Measurements from ENCODE around the gene BOD1L1. TPM values are rescaled to one million over a fixed set of nuclear protein-coding genes. Genes with fewer than 3 reads are reported as not detected.

The BOD1L1 gene
- total RNA-seq, 1 experiment from 2014 or later, result 40.4 TPM

DNA sequence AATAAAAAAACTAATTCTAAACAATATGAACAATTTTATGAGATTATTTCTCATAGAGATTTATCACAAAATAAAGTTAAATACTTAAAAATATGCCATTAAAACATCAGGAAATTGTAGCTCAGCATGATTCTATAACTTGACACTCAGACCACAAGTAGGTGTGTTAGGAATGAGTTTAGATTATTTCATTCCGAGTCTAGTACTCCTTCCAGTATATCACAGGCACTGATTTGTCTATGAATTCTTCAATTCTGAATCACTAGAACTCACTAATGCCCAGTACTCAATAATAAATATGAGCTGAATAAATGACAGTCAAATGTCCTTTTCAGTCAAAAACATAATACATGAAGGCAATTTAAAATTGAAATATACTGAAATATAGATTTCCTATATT is 22.2 kb downstream of the BOD1L1 start:
- TF ChIP-seq, protein P1, sequence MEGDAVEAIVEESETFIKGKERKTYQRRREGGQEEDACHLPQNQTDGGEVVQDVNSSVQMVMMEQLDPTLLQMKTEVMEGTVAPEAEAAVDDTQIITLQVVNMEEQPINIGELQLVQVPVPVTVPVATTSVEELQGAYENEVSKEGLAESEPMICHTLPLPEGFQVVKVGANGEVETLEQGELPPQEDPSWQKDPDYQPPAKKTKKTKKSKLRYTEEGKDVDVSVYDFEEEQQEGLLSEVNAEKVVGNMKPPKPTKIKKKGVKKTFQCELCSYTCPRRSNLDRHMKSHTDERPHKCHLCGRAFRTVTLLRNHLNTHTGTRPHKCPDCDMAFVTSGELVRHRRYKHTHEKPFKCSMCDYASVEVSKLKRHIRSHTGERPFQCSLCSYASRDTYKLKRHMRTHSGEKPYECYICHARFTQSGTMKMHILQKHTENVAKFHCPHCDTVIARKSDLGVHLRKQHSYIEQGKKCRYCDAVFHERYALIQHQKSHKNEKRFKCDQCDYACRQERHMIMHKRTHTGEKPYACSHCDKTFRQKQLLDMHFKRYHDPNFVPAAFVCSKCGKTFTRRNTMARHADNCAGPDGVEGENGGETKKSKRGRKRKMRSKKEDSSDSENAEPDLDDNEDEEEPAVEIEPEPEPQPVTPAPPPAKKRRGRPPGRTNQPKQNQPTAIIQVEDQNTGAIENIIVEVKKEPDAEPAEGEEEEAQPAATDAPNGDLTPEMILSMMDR (conservative IDR thresholded peaks at IDR 0.05), result no peak
- no peak for TF ChIP-seq EZH2 (IDR thresholded peaks at IDR 0.05; ENCODE audit: low read depth)
- POLR2A ChIA-PET (ENCODE audit: unreplicated experiment), result no interaction called here
- peaks cover 31% of the 10 kb centered on the region; the same call in 1 of the 2 replicates for H3K36me3 ChIP-seq (ENCODE audit: low read depth)

DNA sequence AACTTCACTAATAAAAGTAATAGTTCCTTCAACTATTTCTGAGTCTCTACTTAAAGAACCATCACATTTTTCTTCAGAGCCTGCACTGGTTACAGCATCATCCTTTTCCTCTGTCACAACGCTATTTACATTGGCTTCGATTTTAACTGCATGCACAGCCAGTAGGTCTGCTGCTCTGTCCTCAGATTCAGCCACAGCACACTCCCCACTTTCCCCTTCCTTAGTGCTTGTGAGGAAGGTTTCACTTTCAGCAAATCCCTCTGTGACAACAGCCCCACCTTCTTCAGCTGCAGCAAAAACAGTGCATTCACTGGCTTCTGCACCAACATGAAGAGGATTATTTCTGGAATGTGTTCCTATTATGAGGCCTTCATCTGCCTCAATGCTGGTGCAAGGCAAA is 25.7 kb downstream of the BOD1L1 start:
- peaks cover 26% of the 10 kb centered on the region; the same call in 1 of the 2 replicates for H3K36me3 ChIP-seq (ENCODE audit: low read depth)
- no peak for DNase-seq
- H2AFZ ChIP-seq, result no peak overlapping the region
- intact Hi-C loops (cut with micrococcal nuclease; ENCODE audit: unreplicated experiment), result no loop called here
- H3K9me2 ChIP-seq (ENCODE audit: insufficient read depth), result no peaks in the 10 kb centered on the region
- no peak overlapping the region for H3K4me3 ChIP-seq
- no peaks in the 10 kb centered on the region for H3K9me3 ChIP-seq (ENCODE audit: insufficient read depth, low read depth)
- no TSS peak for BruUV-seq (replicated peaks)
- TF ChIP-seq EZH2 (IDR thresholded peaks at IDR 0.05; ENCODE audit: low read depth), result no peak
- TF ChIP-seq, protein P1 (conservative IDR thresholded peaks at IDR 0.05), result no peak
- no peaks in the 10 kb centered on the region for H3K27me3 ChIP-seq (ENCODE audit: insufficient read depth, low read depth)
- no peak overlapping the region for H3K27ac ChIP-seq
- ChIA-PET POLR2A (ENCODE audit: unreplicated experiment) (no interaction called here), CTCF (no interaction called here)
- no peaks in the 10 kb centered on the region; the same call in 1 of the 2 replicates for H4K20me1 ChIP-seq (ENCODE audit: insufficient read depth)
- no peaks in the 10 kb centered on the region for H3F3A ChIP-seq (ENCODE audit: insufficient read depth, low read depth)
- no peak overlapping the region for H3K4me2 ChIP-seq
- no peaks in the 10 kb centered on the region for H3K79me2 ChIP-seq (ENCODE audit: low read depth)
- H3K4me1 ChIP-seq (replicated peaks; ENCODE audit: insufficient read depth), result no peaks in the 10 kb centered on the region

More for the DNA sequence above, 22.2 kb downstream of the BOD1L1 start:
- no peak overlapping the region for H2AFZ ChIP-seq
- BruUV-seq (replicated peaks), result no TSS peak
- no peaks in the 10 kb centered on the region for H3K79me2 ChIP-seq (ENCODE audit: low read depth)
- CTCF ChIA-PET, result no interaction called here
- H3K4me1 ChIP-seq (replicated peaks; ENCODE audit: insufficient read depth), result no peaks in the 10 kb centered on the region
- no peak overlapping the region for H3K4me3 ChIP-seq
- DNase-seq, result no peak
- intact Hi-C loops (cut with micrococcal nuclease; ENCODE audit: unreplicated experiment), result no loop called here
- no peaks in the 10 kb centered on the region for H3F3A ChIP-seq (ENCODE audit: insufficient read depth, low read depth)
- H3K9me2 ChIP-seq (ENCODE audit: insufficient read depth), result no peaks in the 10 kb centered on the region
- no peaks in the 10 kb centered on the region for H3K9me3 ChIP-seq (ENCODE audit: insufficient read depth, low read depth)
- no peaks in the 10 kb centered on the region; the same call in 1 of the 2 replicates for H4K20me1 ChIP-seq (ENCODE audit: insufficient read depth)
- no peaks in the 10 kb centered on the region for H3K27me3 ChIP-seq (ENCODE audit: insufficient read depth, low read depth)
- H3K27ac ChIP-seq, result no peak overlapping the region
- H3K4me2 ChIP-seq, result no peak overlapping the region

DNA sequence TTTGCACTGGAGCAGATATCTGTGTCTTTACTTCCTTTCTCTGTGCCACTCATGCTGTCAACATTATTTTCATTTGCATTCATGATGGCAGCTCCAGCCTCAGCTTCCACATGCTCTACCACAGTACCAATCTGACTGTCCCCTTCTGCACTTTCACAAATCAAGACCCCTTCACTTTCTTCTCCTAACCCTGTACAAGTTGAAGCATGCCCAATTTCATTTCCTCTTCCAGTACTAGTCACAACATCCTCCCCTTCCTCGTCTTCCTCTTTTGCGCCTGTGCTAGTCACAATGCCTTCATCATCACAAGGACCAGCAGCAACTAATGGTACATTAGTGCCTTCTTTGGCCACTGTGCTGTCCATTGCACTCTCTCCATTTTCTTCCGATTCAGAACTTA is 26.5 kb downstream of the BOD1L1 start:
- no peaks in the 10 kb centered on the region; the same call in 1 of the 2 replicates for H4K20me1 ChIP-seq (ENCODE audit: insufficient read depth)
- intact Hi-C loops (cut with micrococcal nuclease; ENCODE audit: unreplicated experiment), result no loop called here

More for the DNA sequence above, 26.5 kb downstream of the BOD1L1 start:
- Histone ChIP-seq H3K36me3 (ENCODE audit: low read depth) (0 out of 2 replicates have a peak, but pooled peaks cover 24% of the 10 kb centered on the region), H3K4me2 (no peak overlapping the region), H3K79me2 (ENCODE audit: low read depth) (no peaks in the 10 kb centered on the region), H3K9me2 (ENCODE audit: insufficient read depth) (no peaks in the 10 kb centered on the region), H3K4me1 (replicated peaks; ENCODE audit: insufficient read depth) (no peaks in the 10 kb centered on the region), H3K9me3 (ENCODE audit: insufficient read depth, low read depth) (no peaks in the 10 kb centered on the region), H2AFZ (no peak overlapping the region), H3K4me3 (no peak overlapping the region), H3K27ac (no peak overlapping the region), H3K27me3 (ENCODE audit: insufficient read depth, low read depth) (no peaks in the 10 kb centered on the region), H3F3A (ENCODE audit: insufficient read depth, low read depth) (no peaks in the 10 kb centered on the region)
- CTCF ChIA-PET, result no interaction called here
- TF ChIP-seq, protein P1 (conservative IDR thresholded peaks at IDR 0.05), result no peak
- no peak for TF ChIP-seq EZH2 (IDR thresholded peaks at IDR 0.05; ENCODE audit: low read depth)
- BruUV-seq (replicated peaks), result TSS peak; percentile 23
- POLR2A ChIA-PET (ENCODE audit: unreplicated experiment), result no interaction called here
- no peak for DNase-seq

Measured in PC-9 (cell line).